GM12875 (cell line): ENCODE data around the gene SNHG17.
"Not testable (repeated sequence)": the region's sequence is repeated elsewhere in the genome, so short reads cannot be mapped to it uniquely, and the experiment has no call there.

ENCODE experiments used
- H3K4me3 ChIP-seq: one replicate; pipeline ENCODE4 v1.5.1; 2011; ENCODE audit warnings: low read depth, low read length, control low read depth
- TF ChIP-seq, protein P1 (sequence below): IDR thresholded peaks from 2 replicates; pipeline ENCODE4 v1.5.1; 2011; ENCODE audit warnings: low read depth, mild to moderate bottlenecking, control low read depth, inconsistent platforms, low read length, moderate library complexity, borderline replicate concordance; ENCODE audit not compliant: insufficient read depth

The SNHG17 gene

DNA sequence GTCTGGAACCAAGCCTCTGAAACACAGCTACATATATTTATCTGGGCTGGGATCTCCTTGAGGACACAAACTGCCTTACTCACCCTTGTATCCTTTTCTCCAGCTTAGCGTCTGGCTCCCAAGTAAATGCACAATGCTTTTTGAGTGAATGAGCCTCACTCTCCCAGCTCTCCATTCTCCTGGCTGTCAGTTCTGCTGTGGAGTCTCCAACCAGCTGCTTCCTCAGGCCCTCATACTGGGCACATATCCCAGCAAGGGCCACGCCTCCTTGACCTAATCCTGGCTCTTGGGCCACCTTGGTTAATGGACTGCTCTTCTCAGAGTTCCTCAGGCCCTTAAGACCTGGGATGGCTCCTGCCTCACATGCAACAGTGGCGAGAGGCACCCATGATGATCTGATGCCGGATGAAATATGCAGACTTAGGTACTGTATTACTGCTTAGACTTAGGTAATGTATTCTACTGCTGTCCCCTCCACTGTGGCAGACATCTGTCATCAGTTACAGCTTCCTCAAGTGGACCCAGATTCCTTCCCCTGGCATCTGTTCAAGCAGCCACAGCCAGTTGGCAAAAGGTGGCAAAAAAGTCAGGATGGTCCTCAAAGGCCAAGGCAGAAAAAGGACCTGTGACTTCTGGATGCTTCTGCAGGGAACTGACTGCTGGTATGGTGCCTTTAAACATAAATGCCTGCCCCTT lies 16.5 kb downstream of the SNHG17 start:
- TF ChIP-seq, protein P1, sequence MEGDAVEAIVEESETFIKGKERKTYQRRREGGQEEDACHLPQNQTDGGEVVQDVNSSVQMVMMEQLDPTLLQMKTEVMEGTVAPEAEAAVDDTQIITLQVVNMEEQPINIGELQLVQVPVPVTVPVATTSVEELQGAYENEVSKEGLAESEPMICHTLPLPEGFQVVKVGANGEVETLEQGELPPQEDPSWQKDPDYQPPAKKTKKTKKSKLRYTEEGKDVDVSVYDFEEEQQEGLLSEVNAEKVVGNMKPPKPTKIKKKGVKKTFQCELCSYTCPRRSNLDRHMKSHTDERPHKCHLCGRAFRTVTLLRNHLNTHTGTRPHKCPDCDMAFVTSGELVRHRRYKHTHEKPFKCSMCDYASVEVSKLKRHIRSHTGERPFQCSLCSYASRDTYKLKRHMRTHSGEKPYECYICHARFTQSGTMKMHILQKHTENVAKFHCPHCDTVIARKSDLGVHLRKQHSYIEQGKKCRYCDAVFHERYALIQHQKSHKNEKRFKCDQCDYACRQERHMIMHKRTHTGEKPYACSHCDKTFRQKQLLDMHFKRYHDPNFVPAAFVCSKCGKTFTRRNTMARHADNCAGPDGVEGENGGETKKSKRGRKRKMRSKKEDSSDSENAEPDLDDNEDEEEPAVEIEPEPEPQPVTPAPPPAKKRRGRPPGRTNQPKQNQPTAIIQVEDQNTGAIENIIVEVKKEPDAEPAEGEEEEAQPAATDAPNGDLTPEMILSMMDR: no peak

DNA sequence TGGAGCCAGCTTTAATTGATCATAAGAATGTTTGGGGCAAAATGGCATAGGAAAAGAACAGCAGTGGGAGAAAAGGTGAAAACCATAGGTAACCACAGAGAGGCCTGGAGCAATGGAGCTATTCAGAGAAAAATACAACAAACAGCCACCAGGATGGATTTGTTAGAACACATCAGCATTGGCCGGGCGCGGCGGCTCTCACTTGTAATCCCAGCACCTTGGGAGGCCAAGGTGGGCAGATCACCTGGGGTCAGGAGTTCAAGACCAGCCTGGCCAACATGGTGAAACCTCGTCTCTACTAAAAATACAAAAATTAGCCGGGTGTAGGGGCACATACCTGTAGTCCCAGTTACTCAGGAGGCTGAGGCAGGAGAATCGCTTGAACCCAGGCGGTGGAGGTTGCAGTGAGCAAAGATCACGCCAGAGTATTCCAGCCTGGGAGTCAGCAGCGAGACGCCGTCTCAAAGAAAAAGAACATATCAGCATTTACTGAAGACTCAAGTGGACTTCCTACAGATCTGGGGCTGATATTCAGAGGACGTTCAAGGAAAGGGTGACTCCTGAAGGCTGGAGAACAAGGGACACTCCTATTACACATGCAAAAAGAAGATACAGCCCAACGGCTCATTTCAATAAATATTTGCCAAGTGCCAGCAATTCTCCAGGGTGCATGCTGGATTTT lies 20.2 kb downstream of the SNHG17 start:
- TF ChIP-seq, protein P1: no peak
- H3K4me3 ChIP-seq: no peak overlapping the region

More for the DNA sequence above, 16.5 kb downstream of the SNHG17 start:
- H3K4me3 ChIP-seq: no peak overlapping the region

DNA sequence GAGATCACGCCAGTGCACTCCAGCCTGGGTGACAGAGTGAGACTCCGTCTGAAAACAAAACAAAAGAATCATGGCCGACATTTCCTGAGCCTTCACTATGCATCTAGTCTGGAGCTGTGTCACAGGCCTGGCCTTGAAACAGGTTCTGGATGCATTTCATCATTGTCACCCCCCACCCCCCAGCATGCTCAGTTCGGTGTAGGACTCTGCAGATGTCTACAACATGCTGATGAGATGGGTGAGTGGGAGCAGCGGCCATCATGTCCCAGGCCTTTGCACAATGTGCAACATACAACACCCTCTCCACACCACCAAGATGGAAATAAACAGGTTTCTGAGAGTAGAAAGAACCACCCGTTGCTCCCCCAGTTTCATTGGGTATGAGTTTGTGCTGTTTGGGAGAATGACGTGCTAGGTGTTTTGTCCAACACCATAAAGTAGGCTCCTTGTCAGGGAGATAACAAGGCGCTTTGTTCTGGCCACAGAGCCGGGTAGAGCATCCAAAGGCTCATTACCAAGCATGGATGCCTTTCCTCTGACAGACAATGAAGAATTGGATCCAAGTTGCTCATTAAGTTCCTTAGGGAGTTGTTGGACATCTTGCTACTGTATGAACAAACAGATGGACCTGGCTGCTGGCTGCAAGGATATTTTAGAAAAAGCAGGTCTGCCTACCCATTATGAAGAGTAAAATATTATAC lies 22.1 kb downstream of the SNHG17 start:
- TF ChIP-seq, protein P1: no peak
- H3K4me3 ChIP-seq: no peak overlapping the region

- H3K4me3 ChIP-seq: not testable (repeated sequence)
Measured at GRCh38 chr20:38407822-38408221, 27.3 kb downstream of the SNHG17 start.

GRCh38 chr20:38407321-38407720 lies 27.8 kb downstream of the SNHG17 start:
- TF ChIP-seq, protein P1: no peak
- no peak overlapping the region for H3K4me3 ChIP-seq

- TF ChIP-seq, protein P1: no peak
- no peak overlapping the region for H3K4me3 ChIP-seq
Measured at GRCh38 chr20:38406476-38406875, 28.7 kb downstream of the SNHG17 start.

- TF ChIP-seq, protein P1: no peak
- no peak overlapping the region for H3K4me3 ChIP-seq
Measured at GRCh38 chr20:38405132-38405531, 30.0 kb downstream of the SNHG17 start.
